AG04449 (cell line): ENCODE measurements around the gene CEP83.
"Not testable (repeated sequence)": the region's sequence is repeated elsewhere in the genome, so short reads cannot be mapped to it uniquely, and the experiment has no call there.

Experiments
- CTCF ChIA-PET: fragments of 350-600 bp; formaldehyde crosslinking; extraction: SDS; loops from one replicate; lab custom pipeline; 2021; ENCODE audit warnings: antibody characterized with exemption; lab: Yijun Ruan, JAX
- POLR2A ChIA-PET: fragments of 400-600, 350-600 bp; formaldehyde crosslinking; extraction: SDS; loops from one replicate; lab custom pipeline; 2020; ENCODE audit warnings: antibody characterized with exemption, inconsistent platforms; lab: Yijun Ruan, JAX
- DNase-seq: peaks from one replicate; pipeline ENCODE4 v3.0.0-alpha.2; 2010; ENCODE audit warnings: low read depth, low spot score
- H3K4me3 ChIP-seq: 2 replicates; pipeline ENCODE4 v1.5.1; 2011; ENCODE audit warnings: low read depth, mild to moderate bottlenecking, control low read depth, low read length
- CTCF ChIP-seq: IDR thresholded peaks from one replicate; pipeline ENCODE4 v1.5.1; 2011; ENCODE audit warnings: mild to moderate bottlenecking, moderate library complexity, low read length, control low read depth, inconsistent platforms; ENCODE audit not compliant: insufficient read depth; ENCODE audit errors: missing control alignments

Gene CEP83

DNA sequence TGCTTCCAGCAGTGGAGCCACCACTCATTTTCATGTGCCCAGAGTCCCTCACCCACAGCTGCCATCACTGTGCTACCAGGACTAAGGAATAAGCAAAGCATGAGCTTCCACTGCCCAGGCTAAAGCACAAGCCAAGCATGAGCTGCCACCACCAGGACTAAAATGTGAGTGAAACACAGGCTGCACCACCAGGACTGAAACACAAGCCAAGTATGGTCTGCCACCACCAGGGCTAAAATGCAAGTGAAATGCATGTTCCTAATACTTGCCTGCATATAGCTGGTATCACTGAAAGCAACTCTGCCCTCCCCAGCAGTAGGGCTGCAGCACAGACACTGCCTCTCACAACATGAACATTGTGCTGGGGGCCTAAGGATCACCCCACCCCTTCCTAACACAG is 30.0 kb downstream of the CEP83 start:
- POLR2A ChIA-PET = no interaction called here
- no peak for DNase-seq
- H3K4me3 ChIP-seq = no peak overlapping the region
- CTCF ChIA-PET = interaction anchor here (0.8 to 1.3 kb wide), 4 partner anchors 25 to 328 kb away, joined by 3 read pairs; no protein-coding TSS in a partner anchor
- TF ChIP-seq CTCF = no peak

GRCh38 chr12:94429191-94429590 is 30.5 kb downstream of the CEP83 start:
- TF ChIP-seq CTCF = no peak
- no peak overlapping the region for H3K4me3 ChIP-seq
- ChIA-PET POLR2A (no interaction called here), CTCF (interaction anchor here (1.0 kb wide), 1 partner anchor 24 kb away, joined by 3 read pairs; no protein-coding TSS in a partner anchor)
- DNase-seq = no peak

GRCh38 chr12:94427501-94428381 is 31.9 kb downstream of the CEP83 start:
- DNase-seq = peak; percentile 52
- TF ChIP-seq CTCF = no peak
- ChIA-PET POLR2A (no interaction called here), CTCF (no interaction called here)
- no peak overlapping the region for H3K4me3 ChIP-seq

GRCh38 chr12:94426049-94426448 is 33.6 kb downstream of the CEP83 start:
- ChIA-PET POLR2A (no interaction called here), CTCF (no interaction called here)
- no peak for TF ChIP-seq CTCF
- no peak overlapping the region for H3K4me3 ChIP-seq
- DNase-seq = no peak

DNA sequence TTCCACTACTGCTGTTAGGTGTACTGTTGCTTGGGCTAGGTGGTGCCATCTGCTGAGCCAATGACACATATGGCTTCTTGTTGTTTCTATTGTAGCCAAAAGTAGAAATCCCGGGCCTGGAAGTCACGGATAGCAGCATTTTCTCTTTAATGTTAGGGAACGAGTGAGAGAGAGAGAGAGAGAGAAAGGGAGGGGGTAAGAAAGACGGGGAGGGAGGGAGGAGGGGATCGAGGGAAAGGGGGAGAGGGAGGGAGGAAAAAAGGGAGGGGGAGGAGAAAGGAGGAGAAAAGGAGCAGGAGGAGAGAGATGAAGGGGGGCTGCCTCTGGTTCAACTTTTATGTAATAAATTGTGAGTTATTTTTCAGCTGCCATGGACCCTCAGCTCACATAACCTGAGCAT is 34.8 kb downstream of the CEP83 start:
- POLR2A ChIA-PET = not testable (repeated sequence)
- H3K4me3 ChIP-seq = peak overlapping the region; percentile 39
- CTCF ChIA-PET = interaction anchor here (0.7 to 0.8 kb wide), 2 partner anchors 8 to 290 kb away, joined by 3 read pairs; no protein-coding TSS in a partner anchor

DNA sequence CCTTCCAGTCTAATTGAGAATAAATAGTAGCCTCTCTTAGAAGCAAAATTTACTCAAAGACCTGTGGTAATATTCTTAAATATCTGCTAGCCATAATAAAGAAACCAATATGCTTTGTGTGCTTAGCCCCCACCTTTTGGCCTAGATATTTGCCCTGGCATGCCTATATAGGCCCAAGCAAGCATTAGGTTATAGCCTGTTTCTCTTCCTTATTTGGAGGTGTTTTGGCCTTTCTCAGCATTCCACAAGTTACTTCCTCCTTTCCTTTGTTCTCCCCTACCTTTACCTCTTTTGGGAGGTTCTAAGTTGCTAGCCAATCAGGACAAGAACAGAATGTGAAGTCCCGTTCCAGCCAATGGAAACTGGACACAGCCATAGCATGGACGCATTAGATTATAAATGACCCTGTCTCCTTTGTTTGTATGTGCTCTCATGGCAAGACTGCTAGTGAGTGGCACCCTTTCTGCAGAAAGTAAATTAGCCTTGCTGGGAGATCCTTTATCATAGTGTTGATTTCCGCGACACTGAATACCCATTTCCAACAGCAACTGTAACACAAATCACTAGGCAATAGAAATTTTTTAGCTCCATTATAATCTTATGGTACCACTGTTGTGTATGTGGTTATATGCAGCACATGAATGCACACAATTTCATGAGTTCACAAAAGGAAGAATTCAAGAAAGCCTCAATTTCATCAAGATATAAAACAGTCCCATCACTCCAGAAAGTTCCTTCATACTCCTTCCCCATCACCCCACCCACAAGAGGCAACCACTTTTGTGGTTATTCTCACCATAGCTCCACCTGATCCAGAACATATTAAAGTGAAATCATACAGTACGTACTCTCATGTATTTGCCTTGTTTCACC is 37.6 kb downstream of the CEP83 start:
- no peak for DNase-seq
- TF ChIP-seq CTCF = no peak

More for the DNA sequence above, 34.8 kb downstream of the CEP83 start:
- DNase-seq = not testable (repeated sequence)

More for the DNA sequence above, 37.6 kb downstream of the CEP83 start:
- H3K4me3 ChIP-seq = no peak overlapping the region
- ChIA-PET POLR2A (no interaction called here), CTCF (no interaction called here)
